Stomach (tissue), 4 donors: Measurements from ENCODE around the gene PAX5.

Experiments
- EP300 ChIP-seq: sonication (generic); formaldehyde crosslinking; IDR thresholded peaks from one replicate; pipeline ENCODE4 v1.6.1; 2017; ENCODE audit warnings: antibody characterized with exemption
- POLR2A ChIP-seq, 4 donors: fragments of 450-650 bp; IDR thresholded peaks; one replicate each; pipeline ENCODE4 v1.6.1; 2016; ENCODE audit warnings: antibody characterized with exemption in 4 of 4, control low read depth in 2 of 4, mild to moderate bottlenecking in 1 of 4, moderate library complexity in 1 of 4
- POLR2AphosphoS5 ChIP-seq, 3 donors: sonication (generic); formaldehyde crosslinking; IDR thresholded peaks; one replicate each; pipeline ENCODE4 v1.6.1; 2016; ENCODE audit warnings: antibody characterized with exemption in 3 of 3
- TF ChIP-seq, protein P1 (sequence below), 7 experiments: fragments of 450-650 bp in 4 of 7; fragments of 200-600 bp in 3 of 7; sonication (generic) in 3 of 7; IDR thresholded peaks; one replicate each; pipeline ENCODE4 v1.5.1; 2016 to 2019; ENCODE audit warnings: antibody characterized with exemption in 7 of 7, control low read depth in 2 of 7, mild to moderate bottlenecking in 1 of 7

DNA sequence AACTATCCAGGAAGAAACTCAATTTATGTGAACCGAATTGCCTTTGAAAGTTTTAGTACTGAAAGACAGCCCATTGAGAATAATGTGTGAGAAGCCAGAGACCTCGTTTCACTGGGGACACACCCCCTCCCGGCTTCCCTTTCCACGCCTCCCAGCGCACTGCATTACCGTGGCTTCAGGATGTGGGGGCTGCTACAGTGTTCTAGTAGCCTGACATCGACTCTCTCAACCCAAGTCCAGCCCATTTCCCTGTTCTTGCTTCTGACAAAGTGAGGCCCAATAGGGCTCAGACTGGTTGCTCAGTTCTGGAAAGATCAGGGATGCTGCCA lies 3.5 kb downstream of the PAX5 start:
- TF ChIP-seq, protein P1, sequence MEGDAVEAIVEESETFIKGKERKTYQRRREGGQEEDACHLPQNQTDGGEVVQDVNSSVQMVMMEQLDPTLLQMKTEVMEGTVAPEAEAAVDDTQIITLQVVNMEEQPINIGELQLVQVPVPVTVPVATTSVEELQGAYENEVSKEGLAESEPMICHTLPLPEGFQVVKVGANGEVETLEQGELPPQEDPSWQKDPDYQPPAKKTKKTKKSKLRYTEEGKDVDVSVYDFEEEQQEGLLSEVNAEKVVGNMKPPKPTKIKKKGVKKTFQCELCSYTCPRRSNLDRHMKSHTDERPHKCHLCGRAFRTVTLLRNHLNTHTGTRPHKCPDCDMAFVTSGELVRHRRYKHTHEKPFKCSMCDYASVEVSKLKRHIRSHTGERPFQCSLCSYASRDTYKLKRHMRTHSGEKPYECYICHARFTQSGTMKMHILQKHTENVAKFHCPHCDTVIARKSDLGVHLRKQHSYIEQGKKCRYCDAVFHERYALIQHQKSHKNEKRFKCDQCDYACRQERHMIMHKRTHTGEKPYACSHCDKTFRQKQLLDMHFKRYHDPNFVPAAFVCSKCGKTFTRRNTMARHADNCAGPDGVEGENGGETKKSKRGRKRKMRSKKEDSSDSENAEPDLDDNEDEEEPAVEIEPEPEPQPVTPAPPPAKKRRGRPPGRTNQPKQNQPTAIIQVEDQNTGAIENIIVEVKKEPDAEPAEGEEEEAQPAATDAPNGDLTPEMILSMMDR (IDR thresholded peaks at IDR 0.05): no peak
- no peak for TF ChIP-seq EP300
- no peak for TF ChIP-seq POLR2AphosphoS5 (IDR thresholded peaks at IDR 0.05)
- TF ChIP-seq POLR2A (IDR thresholded peaks at IDR 0.05): no peak
